Trophoblast cell (in vitro differentiated cells and primary cell): Measurements from ENCODE around the gene TMOD3.

ENCODE experiments used
- DNase-seq, 2 donors: peaks; one replicate each; pipeline ENCODE4 v3.0.0-alpha.2; 2016
- H2AFZ ChIP-seq: 2 replicates; pipeline ENCODE4 v1.6.1; 2013; ENCODE audit warnings: low read length, moderate library complexity, mild to moderate bottlenecking; ENCODE audit not compliant: insufficient read depth, poor library complexity
- H2AK5ac ChIP-seq: 2 replicates; pipeline ENCODE4 v1.6.1; 2013; ENCODE audit warnings: mild to moderate bottlenecking, low read length
- H2BK120ac ChIP-seq: 2 replicates; pipeline ENCODE4 v1.6.1; 2013; ENCODE audit warnings: low read length, mild to moderate bottlenecking, moderate library complexity; ENCODE audit not compliant: insufficient read depth, poor library complexity
- H2BK12ac ChIP-seq: 2 replicates; pipeline ENCODE4 v1.6.1; 2013; ENCODE audit warnings: mild to moderate bottlenecking, low read length, moderate library complexity
- H2BK5ac ChIP-seq: 2 replicates; pipeline ENCODE4 v1.6.1; 2013; ENCODE audit warnings: low read length, low read depth, moderate library complexity, mild to moderate bottlenecking; ENCODE audit not compliant: poor library complexity
- H3K14ac ChIP-seq: 2 replicates; pipeline ENCODE4 v1.6.1; 2013; ENCODE audit warnings: mild to moderate bottlenecking, low read length
- H3K18ac ChIP-seq: 2 replicates; pipeline ENCODE4 v1.6.1; 2013; ENCODE audit warnings: mild to moderate bottlenecking, low read length
- H3K23ac ChIP-seq: 2 replicates; pipeline ENCODE4 v1.6.1; 2013; ENCODE audit warnings: low read length
- H3K27ac ChIP-seq: 2 replicates; pipeline ENCODE4 v1.5.1; 2013; ENCODE audit warnings: low read depth, mild to moderate bottlenecking, inconsistent platforms, low read length, moderate library complexity
- H3K27me3 ChIP-seq: 2 replicates; pipeline ENCODE4 v1.6.1; 2013; ENCODE audit warnings: inconsistent platforms, mild to moderate bottlenecking, low read length, moderate library complexity; ENCODE audit not compliant: insufficient read depth
- H3K36me3 ChIP-seq, 2 experiments: 1 replicate in 1 of 2; 2 replicates in 1 of 2; pipeline ENCODE4 v1.6.1; 2013; ENCODE audit warnings: low read length in 2 of 2, mild to moderate bottlenecking in 2 of 2, moderate library complexity in 1 of 2; ENCODE audit not compliant: insufficient read depth in 2 of 2, control insufficient read depth in 1 of 2
- H3K4ac ChIP-seq: 2 replicates; pipeline ENCODE4 v1.6.1; 2013; ENCODE audit warnings: low read depth, mild to moderate bottlenecking, low read length, moderate library complexity
- H3K4me1 ChIP-seq, 2 experiments: 1 replicate in 1 of 2; 2 replicates in 1 of 2; pipeline ENCODE4 v1.6.1; 2013; ENCODE audit warnings: low read length in 2 of 2, mild to moderate bottlenecking in 2 of 2, moderate library complexity in 1 of 2; ENCODE audit not compliant: insufficient read depth in 2 of 2, control insufficient read depth in 1 of 2
- H3K4me2 ChIP-seq: 2 replicates; pipeline ENCODE4 v1.6.1; 2013; ENCODE audit warnings: inconsistent platforms, mild to moderate bottlenecking, low read length, moderate library complexity
- H3K4me3 ChIP-seq: 2 replicates; pipeline ENCODE4 v1.5.1; 2013; ENCODE audit warnings: mild to moderate bottlenecking, low read depth, low read length, inconsistent platforms
- H3K79me1 ChIP-seq: one replicate; pipeline ENCODE4 v1.6.1; 2013; ENCODE audit warnings: low read length
- H3K79me2 ChIP-seq: 2 replicates; pipeline ENCODE4 v1.6.1; 2013; ENCODE audit warnings: low read length, mild to moderate bottlenecking; ENCODE audit not compliant: control insufficient read depth, insufficient read depth, poor library complexity
- H3K9ac ChIP-seq: 2 replicates; pipeline ENCODE4 v1.6.1; 2013; ENCODE audit warnings: mild to moderate bottlenecking, low read length
- H3K9me3 ChIP-seq: 2 replicates; pipeline ENCODE4 v1.6.1; 2013; ENCODE audit warnings: low read depth, mild to moderate bottlenecking, control low read depth, inconsistent platforms, low read length; ENCODE audit not compliant: insufficient read depth
- H4K12ac ChIP-seq: 2 replicates; pipeline ENCODE4 v1.6.1; 2013; ENCODE audit warnings: low read depth, mild to moderate bottlenecking, low read length, moderate library complexity
- H4K8ac ChIP-seq: 2 replicates; pipeline ENCODE4 v1.6.1; 2013; ENCODE audit warnings: low read depth, mild to moderate bottlenecking, low read length, moderate library complexity
- H4K91ac ChIP-seq: one replicate; pipeline ENCODE4 v1.6.1; 2013; ENCODE audit warnings: low read depth, mild to moderate bottlenecking, low read length, moderate library complexity
- WGBS: extraction: QIAGEN DNeasy Blood & Tissue Kit; methylation state at CpG from one replicate; pipeline ENCODE4 v1.1.7; 2013; ENCODE audit warnings: missing lambda C conversion rate; ENCODE audit not compliant: insufficient read length, insufficient coverage; ENCODE audit errors: extremely low coverage; 5-methylcytosine and 5-hydroxymethylcytosine counted together

Gene TMOD3

DNA sequence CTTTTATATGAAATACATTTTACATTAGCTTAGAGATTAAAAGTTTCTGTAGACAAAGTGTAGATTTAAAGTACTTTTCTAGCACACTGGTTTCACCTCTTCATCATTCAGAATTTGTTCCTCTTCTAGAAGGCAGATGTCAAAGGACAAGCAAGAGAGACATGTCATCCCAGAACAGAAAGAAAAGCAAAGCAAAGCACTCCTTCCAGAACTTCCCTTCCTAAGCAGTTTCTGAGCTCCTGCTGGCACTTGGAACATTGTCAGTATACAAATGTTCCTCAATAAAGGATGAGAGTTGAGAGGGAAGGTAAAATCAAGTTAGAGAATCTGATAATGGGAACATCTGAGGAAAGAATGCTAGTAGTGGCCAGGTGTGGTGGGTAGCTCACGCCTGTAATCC lies 26.2 kb downstream of the TMOD3 start:
- Histone ChIP-seq H2BK12ac (no peak overlapping the region), H3K4me3 (no peak overlapping the region), H3K9me3 (no peaks in the 10 kb centered on the region), H4K12ac (no peak overlapping the region), H3K9ac (no peak overlapping the region), H3K79me2 (peaks cover 1% of the 10 kb centered on the region), H2BK5ac (no peak overlapping the region), H3K4ac (no peak overlapping the region), H3K4me2 (no peak overlapping the region), H3K4me1 (no peaks in the 10 kb centered on the region), H3K79me1 (no peaks in the 10 kb centered on the region), H3K23ac (no peak overlapping the region), H4K91ac (no peak overlapping the region), H3K27me3 (no peaks in the 10 kb centered on the region), H2AK5ac (no peak overlapping the region), H3K18ac (no peak overlapping the region), H2BK120ac (no peak overlapping the region), H3K27ac (no peak overlapping the region), H3K36me3 (no peaks in the 10 kb centered on the region), H4K8ac (no peak overlapping the region), H3K14ac (no peak overlapping the region), H2AFZ (no peak overlapping the region)
- no CpG with 5 or more reads among the region's 1 CpG for WGBS
- DNase-seq, result no peak

DNA sequence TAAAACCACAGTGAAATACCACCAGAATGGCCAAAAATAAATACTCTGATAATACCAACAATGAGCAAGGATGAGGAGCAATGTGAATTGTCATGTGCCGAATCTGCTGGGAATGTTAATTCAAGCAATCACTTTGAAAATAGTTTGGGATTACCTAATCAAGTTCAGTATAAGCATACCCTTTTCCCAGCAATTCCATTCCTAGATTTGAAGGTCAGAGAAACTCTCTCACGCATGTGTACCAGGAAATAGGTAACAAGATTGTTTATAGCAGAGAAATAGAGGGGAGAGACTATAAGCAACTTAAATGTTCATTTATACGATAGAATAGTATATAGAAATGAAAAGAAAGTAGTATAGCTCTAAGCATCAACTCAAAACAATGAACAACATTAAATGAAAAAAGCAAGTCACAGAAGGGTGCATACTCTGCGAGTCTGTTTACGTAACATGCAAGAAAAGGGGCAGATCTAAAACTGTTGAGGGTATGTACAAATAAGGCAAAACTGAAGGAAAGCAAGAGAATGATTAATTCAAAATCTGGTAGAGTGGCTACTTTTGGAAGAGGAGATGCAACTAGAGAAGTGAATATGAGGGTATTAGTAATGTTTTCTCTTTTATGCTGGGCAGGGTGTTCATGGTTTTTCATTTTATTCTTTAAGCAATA lies 27.4 kb downstream of the TMOD3 start:
- no peak overlapping the region for H3K23ac ChIP-seq
- no peak overlapping the region for H3K14ac ChIP-seq
- no peak overlapping the region for H2BK120ac ChIP-seq
- H3K27ac ChIP-seq, result no peak overlapping the region
- H2AFZ ChIP-seq, result no peak overlapping the region
- H4K12ac ChIP-seq, result no peak overlapping the region
- no peak overlapping the region for H2AK5ac ChIP-seq
- no peak overlapping the region for H3K9ac ChIP-seq
- H3K4me2 ChIP-seq, result no peak overlapping the region
- no peak overlapping the region for H2BK12ac ChIP-seq
- H3K18ac ChIP-seq, result no peak overlapping the region
- no peaks in the 10 kb centered on the region for H3K79me1 ChIP-seq
- no peaks in the 10 kb centered on the region for H3K4me1 ChIP-seq
- DNase-seq, result no peak
- H3K4ac ChIP-seq, result no peak overlapping the region
- H3K9me3 ChIP-seq, result no peaks in the 10 kb centered on the region
- no peaks in the 10 kb centered on the region for H3K27me3 ChIP-seq
- no peak overlapping the region for H2BK5ac ChIP-seq
- H4K91ac ChIP-seq, result no peak overlapping the region
- no peaks in the 10 kb centered on the region for H3K36me3 ChIP-seq
- H3K79me2 ChIP-seq, result peaks cover 1% of the 10 kb centered on the region
- WGBS, result no CpG with 5 or more reads among the region's 5 CpGs
- no peak overlapping the region for H4K8ac ChIP-seq
- no peak overlapping the region for H3K4me3 ChIP-seq

DNA sequence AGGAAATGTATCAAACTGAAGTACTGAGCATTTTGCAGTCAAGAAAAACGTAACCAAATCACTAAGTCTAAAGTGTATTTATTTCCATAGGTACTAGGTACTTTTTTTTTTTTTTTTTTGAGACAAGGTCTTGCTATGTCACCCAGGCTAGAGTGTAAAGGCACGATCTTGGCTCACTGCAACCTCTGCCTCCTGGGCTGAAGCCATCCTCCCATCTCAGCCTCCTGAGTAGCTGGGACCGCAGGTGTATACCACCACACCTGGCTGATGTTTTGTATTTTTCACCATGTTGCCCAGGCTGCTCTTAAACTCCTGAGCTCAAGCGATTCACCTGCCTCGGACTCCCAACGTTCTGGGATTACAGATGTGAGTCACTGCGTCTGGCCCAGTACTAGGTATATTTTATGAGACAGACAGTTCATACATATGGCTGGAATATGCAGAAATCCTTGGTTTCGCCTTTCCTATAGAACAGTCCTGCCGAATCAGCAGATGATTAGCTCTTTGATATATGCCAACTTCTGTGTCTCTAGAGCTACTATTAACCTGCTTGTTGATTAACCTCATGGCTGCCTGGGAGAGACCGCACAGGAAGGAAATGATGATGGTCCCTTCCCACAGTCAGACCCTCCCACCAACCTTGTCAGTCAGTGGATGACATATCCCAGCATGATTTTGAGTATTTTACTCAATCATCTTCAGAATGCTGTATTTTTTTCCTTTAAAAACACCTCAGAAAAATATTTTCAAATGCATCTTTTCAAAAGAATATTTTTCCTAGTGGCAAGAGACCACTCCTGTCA lies 32.3 kb downstream of the TMOD3 start:
- H3K79me1 ChIP-seq, result peaks cover 6% of the 10 kb centered on the region
- no peak overlapping the region for H3K4me3 ChIP-seq
- H3K27ac ChIP-seq, result no peak overlapping the region
- H2BK12ac ChIP-seq, result no peak overlapping the region
- H3K36me3 ChIP-seq, result peaks cover 0 to 2% of the 10 kb centered on the region in 2 experiments
- peaks cover 1% of the 10 kb centered on the region for H3K79me2 ChIP-seq
- no peak for DNase-seq
- H3K18ac ChIP-seq, result no peak overlapping the region
- no peak overlapping the region for H3K9ac ChIP-seq
- WGBS, result no CpG with 5 or more reads among the region's 10 CpGs
- no peak overlapping the region for H2BK5ac ChIP-seq
- no peak overlapping the region for H2BK120ac ChIP-seq
- H3K14ac ChIP-seq, result no peak overlapping the region
- no peak overlapping the region for H4K12ac ChIP-seq
- H4K8ac ChIP-seq, result no peak overlapping the region
- no peak overlapping the region for H2AFZ ChIP-seq
- no peak overlapping the region for H3K4me2 ChIP-seq
- H3K9me3 ChIP-seq, result no peaks in the 10 kb centered on the region
- peaks cover 2 to 8% of the 10 kb centered on the region in 2 experiments for H3K4me1 ChIP-seq
- no peak overlapping the region for H4K91ac ChIP-seq
- H2AK5ac ChIP-seq, result no peak overlapping the region
- no peak overlapping the region for H3K23ac ChIP-seq
- H3K27me3 ChIP-seq, result no peaks in the 10 kb centered on the region
- H3K4ac ChIP-seq, result no peak overlapping the region

DNA sequence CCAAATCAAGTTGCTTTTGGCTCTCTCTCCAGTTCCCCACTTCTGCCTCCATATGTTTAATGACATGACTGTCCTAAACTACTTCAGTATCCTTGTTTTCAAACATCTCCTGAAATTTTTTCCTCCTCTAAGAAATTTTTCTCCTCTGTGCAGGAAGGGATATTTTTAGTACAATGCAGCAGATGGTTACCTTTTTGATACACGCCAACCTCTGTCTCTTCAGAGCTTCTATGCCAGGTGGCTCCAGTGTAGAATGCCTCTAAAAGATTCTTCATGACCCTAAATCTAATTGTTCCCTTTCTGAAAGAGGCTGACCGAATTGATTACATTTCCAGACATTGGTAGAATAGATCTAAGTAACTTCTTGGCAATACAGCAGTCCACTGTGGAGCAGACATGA lies 33.7 kb downstream of the TMOD3 start:
- Histone ChIP-seq H3K4me3 (no peak overlapping the region), H3K9me3 (no peaks in the 10 kb centered on the region), H3K14ac (no peak overlapping the region), H3K36me3 (peaks cover 0 to 2% of the 10 kb centered on the region in 2 experiments), H3K79me1 (peaks cover 6% of the 10 kb centered on the region), H2AK5ac (no peak overlapping the region), H3K27me3 (no peaks in the 10 kb centered on the region), H3K18ac (no peak overlapping the region), H3K4ac (no peak overlapping the region), H2BK12ac (no peak overlapping the region), H3K27ac (no peak overlapping the region), H4K8ac (no peak overlapping the region), H3K23ac (no peak overlapping the region), H3K79me2 (peaks cover 1% of the 10 kb centered on the region), H2BK5ac (no peak overlapping the region), H4K12ac (no peak overlapping the region), H3K9ac (no peak overlapping the region), H3K4me1 (peaks cover 2 to 8% of the 10 kb centered on the region in 2 experiments), H2AFZ (no peak overlapping the region), H2BK120ac (no peak overlapping the region), H4K91ac (no peak overlapping the region), H3K4me2 (no peak overlapping the region)
- no peak for DNase-seq
- WGBS, result no CpG with 5 or more reads among the region's 2 CpGs
